DOHH2 (cell line): ENCODE results near the gene CDC16.

ENCODE experiments used
- CTCF ChIP-seq: fragments of 200-600 bp; sonication (generic); IDR thresholded peaks from one replicate; pipeline ENCODE4 v1.5.1; 2014; ENCODE audit warnings: antibody characterized with exemption, mild to moderate bottlenecking, low read depth, low read length; ENCODE audit not compliant: poor library complexity, severe bottlenecking
- EZH2phosphoT487 ChIP-seq: fragments of 200-600 bp; sonication (generic); IDR thresholded peaks from 2 replicates; pipeline ENCODE4 v1.6.1; 2017; ENCODE audit warnings: borderline replicate concordance, mild to moderate bottlenecking, antibody characterized with exemption, low read length, moderate library complexity, mixed read lengths

GRCh38 chr13:114314074-114314912 lies 79.6 kb downstream of the CDC16 start, which contains the start of gene CHAMP1:
- TF ChIP-seq CTCF (no peak), EZH2phosphoT487 (no peak)
